Left ventricle myocardium inferior (tissue), 1 donor: ENCODE measurements around the gene PPP4R1. TPM values are rescaled to one million over a fixed set of nuclear protein-coding genes. Genes with fewer than 3 reads are reported as not detected.
A peak's percentile ranks its signal among the peaks of the same experiment; 100 is the strongest.

Experiments used
- DNase-seq: peaks from one replicate; pipeline ENCODE4 v3.0.0-alpha.2; 2020
- H3K27ac ChIP-seq: fragments of 200-600 bp; replicated peaks from 2 replicates; pipeline ENCODE4 v1.8.0; 2021
- H3K27me3 ChIP-seq: fragments of 200-600 bp; 2 replicates; pipeline ENCODE4 v1.8.0; 2021; ENCODE audit warnings: low read depth
- H3K36me3 ChIP-seq: fragments of 200-600 bp; 2 replicates; pipeline ENCODE4 v1.8.0; 2021
- H3K4me1 ChIP-seq: fragments of 200-600 bp; 2 replicates; pipeline ENCODE4 v1.8.0; 2021
- H3K4me3 ChIP-seq: fragments of 200-600 bp; 2 replicates; pipeline ENCODE4 v1.8.0; 2021; ENCODE audit warnings: mild to moderate bottlenecking, moderate library complexity
- H3K9me3 ChIP-seq: fragments of 200-600 bp; replicated peaks from 2 replicates; pipeline ENCODE4 v1.8.0; 2021
- intact Hi-C: fragments of 100-400 bp; cut with micrococcal nuclease; formaldehyde crosslinking; loops from one replicate; pipeline ENCODE4 v1.11.0; 2022
- total RNA-seq: library from RNA; stranded (reverse); fragmentation: NEBNext Ultra II Directional; extraction: Animal tissue kit (Norgen Biotek cat#: 25700); gene quantifications from one replicate; pipeline ENCODE4 v1.2.1, GENCODE V29; 2021
- TF ChIP-seq, protein P1 (sequence below): fragments of 200-600 bp; IDR thresholded peaks from 2 replicates; pipeline ENCODE4 v1.8.0; 2021; ENCODE audit warnings: antibody characterized with exemption, mild to moderate bottlenecking, borderline replicate concordance
- donor health status: DM: no; HTN: yes; CAD: no; lungs with severe emphysema.

Gene PPP4R1
- total RNA-seq, 1 donor from 2014 or later = 53.5 TPM

DNA sequence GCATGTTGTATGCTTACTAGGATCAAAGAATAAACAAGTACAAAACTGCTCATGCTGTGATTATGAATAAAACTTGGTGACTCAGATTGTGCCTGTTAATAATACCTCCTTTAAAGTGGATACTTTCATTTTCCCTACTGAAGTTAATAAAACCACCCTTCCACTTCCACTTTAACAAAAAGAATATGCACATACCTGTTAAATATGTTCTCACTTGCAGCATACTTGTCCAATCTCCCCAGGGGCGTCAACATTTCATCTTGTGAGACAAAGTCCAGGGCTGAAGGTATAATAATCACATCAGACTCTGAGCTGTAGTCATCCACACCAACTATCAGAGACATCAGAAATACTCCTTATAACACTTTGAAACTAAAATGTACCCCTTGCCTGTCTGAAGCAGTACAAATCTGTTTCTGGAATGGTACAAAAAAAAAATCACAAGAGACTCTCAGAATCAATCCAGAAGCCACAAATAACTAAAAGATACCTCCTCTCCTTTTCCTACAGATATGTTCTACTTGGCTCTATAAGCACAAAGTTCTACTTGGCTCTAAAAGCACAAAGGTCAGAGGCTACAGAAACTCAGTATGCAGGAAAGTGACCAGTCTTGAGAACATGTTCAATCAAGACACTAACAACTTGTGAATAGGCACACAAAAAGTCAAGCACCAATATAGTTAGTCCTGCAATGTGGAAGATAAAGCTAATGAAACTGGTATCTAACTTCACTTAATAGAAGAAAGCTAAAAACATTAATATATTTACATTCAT lies 19.3 kb downstream of the PPP4R1 start:
- Histone ChIP-seq H3K27ac (peak overlapping the region; percentile 4), H3K36me3 (peaks cover 33% of the 10 kb centered on the region), H3K4me1 (peaks cover 25% of the 10 kb centered on the region), H3K9me3 (peaks cover 30% of the 10 kb centered on the region), H3K27me3 (no peaks in the 10 kb centered on the region), H3K4me3 (no peak overlapping the region)
- TF ChIP-seq, protein P1, sequence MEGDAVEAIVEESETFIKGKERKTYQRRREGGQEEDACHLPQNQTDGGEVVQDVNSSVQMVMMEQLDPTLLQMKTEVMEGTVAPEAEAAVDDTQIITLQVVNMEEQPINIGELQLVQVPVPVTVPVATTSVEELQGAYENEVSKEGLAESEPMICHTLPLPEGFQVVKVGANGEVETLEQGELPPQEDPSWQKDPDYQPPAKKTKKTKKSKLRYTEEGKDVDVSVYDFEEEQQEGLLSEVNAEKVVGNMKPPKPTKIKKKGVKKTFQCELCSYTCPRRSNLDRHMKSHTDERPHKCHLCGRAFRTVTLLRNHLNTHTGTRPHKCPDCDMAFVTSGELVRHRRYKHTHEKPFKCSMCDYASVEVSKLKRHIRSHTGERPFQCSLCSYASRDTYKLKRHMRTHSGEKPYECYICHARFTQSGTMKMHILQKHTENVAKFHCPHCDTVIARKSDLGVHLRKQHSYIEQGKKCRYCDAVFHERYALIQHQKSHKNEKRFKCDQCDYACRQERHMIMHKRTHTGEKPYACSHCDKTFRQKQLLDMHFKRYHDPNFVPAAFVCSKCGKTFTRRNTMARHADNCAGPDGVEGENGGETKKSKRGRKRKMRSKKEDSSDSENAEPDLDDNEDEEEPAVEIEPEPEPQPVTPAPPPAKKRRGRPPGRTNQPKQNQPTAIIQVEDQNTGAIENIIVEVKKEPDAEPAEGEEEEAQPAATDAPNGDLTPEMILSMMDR = no peak
- intact Hi-C loops = no loop called here
- no peak for DNase-seq

DNA sequence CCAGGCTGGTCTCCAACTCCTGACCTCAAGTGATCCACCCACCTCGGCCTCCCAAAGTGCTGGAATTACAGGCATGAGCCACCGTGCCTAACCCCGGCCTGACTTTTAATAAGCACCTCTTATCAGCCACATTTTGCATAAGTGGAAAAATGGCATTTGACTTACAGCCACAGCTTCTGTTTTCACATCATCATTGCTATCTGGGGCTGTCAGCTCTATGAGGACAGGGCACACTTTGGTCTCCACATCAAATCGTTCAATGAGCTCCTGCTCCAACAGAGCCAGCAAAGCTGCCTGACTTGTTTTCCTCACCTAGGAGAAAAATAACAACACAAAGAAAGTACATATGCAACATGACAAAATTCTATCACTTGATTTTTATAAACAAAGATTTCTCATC lies 26.4 kb downstream of the PPP4R1 start:
- intact Hi-C loops = no loop called here
- peak overlapping the region; percentile 59 for H3K27ac ChIP-seq
- TF ChIP-seq, protein P1 = no peak

DNA sequence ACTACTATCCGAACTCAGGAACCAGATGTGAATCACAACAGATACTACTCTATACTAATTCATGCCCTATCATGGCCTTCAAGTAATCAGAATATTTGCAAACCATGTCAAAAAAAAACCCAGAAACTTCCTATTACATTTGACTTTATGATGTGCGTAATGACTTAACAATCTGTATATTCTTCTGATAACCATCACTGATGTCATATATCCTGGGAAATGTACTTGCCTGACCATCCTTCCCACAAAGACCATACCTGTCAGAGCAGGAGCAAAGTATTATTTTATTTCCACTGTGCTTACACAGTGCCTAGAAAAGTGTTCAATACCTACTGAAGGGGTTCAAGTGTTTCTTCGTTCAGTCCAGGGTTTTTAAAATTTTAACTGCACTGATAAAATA lies 27.5 kb downstream of the PPP4R1 start:
- H3K27ac ChIP-seq = peak overlapping the region; percentile 59
- DNase-seq = no peak
- peaks cover 8% of the 10 kb centered on the region for H3K9me3 ChIP-seq
- H3K27me3 ChIP-seq = no peaks in the 10 kb centered on the region
- TF ChIP-seq, protein P1 = no peak
- H3K4me1 ChIP-seq = peaks cover 32% of the 10 kb centered on the region
- H3K4me3 ChIP-seq = no peak overlapping the region
- intact Hi-C loops = no loop called here
- H3K36me3 ChIP-seq = peaks cover 74% of the 10 kb centered on the region

More for the DNA sequence above, 26.4 kb downstream of the PPP4R1 start:
- Histone ChIP-seq H3K4me3 (no peak overlapping the region), H3K9me3 (no peaks in the 10 kb centered on the region), H3K36me3 (peaks cover 73% of the 10 kb centered on the region), H3K4me1 (peaks cover 32% of the 10 kb centered on the region), H3K27me3 (no peaks in the 10 kb centered on the region)
- DNase-seq = no peak

DNA sequence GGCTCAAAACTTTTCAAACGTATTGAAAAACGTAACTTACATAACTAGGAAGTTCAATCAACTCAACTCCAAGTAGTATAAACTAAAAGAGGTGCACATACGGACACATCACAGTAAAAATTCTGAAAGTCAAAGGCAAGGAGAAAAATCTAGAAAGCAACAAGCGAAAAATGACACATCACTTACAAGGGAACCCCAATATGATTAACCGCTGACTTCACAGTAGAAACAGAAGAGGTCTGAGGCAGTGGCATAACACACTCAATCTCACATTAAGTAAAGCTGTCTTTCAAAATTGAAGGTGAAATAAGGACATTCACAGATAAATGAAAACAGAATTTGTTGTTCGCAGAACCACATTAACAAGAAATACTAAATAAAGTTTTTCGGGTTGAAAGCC lies 32.7 kb downstream of the PPP4R1 start:
- intact Hi-C loops = no loop called here
- Histone ChIP-seq H3K4me1 (peaks cover 14% of the 10 kb centered on the region), H3K9me3 (peaks cover 11% of the 10 kb centered on the region), H3K4me3 (no peak overlapping the region), H3K27me3 (no peaks in the 10 kb centered on the region), H3K27ac (no peak overlapping the region), H3K36me3 (peaks cover 78% of the 10 kb centered on the region)
- TF ChIP-seq, protein P1 = no peak
- DNase-seq = no peak

DNA sequence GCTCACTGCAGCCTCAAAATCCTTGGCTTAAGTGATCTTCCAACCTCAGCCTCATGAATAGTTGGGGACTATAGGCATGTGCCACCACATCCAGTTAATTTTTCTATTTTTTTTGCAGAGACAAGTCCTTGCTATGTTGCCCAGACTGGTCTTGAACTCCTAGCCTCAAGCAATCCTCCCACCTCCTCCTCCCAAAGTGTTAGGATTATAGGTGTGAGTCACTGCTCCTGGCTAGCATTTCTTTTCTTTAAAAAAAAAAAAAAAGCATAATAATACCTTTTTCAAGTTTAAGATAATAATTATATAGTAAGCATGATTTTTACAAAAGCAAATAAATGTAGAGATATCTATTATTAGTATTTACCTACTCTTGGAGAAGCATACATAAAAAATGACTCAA lies 36.1 kb downstream of the PPP4R1 start:
- H3K9me3 ChIP-seq = peaks cover 11% of the 10 kb centered on the region
- peaks cover 68% of the 10 kb centered on the region for H3K36me3 ChIP-seq
- TF ChIP-seq, protein P1 = no peak
- H3K27me3 ChIP-seq = no peaks in the 10 kb centered on the region
- H3K27ac ChIP-seq = no peak overlapping the region
- H3K4me1 ChIP-seq = peaks cover 6% of the 10 kb centered on the region
- intact Hi-C loops = no loop called here
- no peak overlapping the region for H3K4me3 ChIP-seq
- DNase-seq = no peak
